Measurements from ENCODE around the gene OSBPL2.

The OSBPL2 gene

DNA sequence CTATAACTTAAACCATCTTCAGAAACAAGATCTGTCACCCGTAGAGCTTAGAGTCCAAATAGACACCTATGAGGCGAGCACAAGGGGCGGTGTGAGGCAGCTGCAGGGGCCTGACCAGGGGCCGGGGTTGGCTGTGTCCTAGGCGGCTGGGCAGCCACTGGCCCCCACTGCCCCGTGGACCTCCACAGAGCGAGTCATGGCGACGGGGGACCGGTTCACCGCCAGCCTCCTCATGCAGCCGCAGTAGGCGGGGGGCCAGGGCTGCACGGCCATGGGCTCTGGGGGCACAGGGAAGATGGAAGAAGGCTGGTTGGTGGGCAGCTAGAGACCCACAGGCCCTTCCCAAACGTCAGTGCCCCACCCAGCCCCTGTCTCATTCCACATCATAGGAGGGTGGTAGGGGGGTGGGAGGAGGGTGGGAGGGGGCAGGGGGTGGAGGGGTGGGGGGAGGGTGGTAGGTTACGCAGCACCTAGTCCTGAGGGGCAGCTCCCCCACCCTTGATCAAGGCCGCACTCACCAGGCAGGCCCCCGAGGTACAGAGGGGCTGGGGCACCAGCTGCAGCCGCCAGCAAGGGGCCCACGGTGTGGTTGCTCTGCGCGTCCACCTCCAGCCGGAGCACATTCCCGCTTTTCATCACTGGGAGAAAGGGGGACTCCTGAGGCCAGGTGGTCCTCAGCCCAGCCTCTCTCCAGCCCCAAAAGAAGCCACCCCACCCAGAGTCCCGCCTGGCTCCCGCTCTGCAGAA, 71.0 kb downstream of the OSBPL2 start:
- peaks cover 0 to 95% (median 78%) of the 10 kb centered on the region in 5 donors for H3K36me3 ChIP-seq (ENCODE audit: control insufficient read depth in 5 of 5, insufficient read depth in 5 of 5, low read length in 5 of 5)
- no peak overlapping the region for H3K9ac ChIP-seq (ENCODE audit: low read length in 5 of 5)
- H3K4me1 ChIP-seq (ENCODE audit: control insufficient read depth in 5 of 5, insufficient read depth in 5 of 5, low read length in 5 of 5) = peaks cover 1 to 18% (median 16%) of the 10 kb centered on the region in 5 donors
- no peaks in the 10 kb centered on the region for H3K9me3 ChIP-seq (ENCODE audit: control insufficient read depth in 5 of 5, low read length in 5 of 5)
- H3K27ac ChIP-seq (ENCODE audit: low read depth, low read length) = no peak overlapping the region
- H3K27me3 ChIP-seq (ENCODE audit: control insufficient read depth in 5 of 5, insufficient read depth in 4 of 5, low read length in 5 of 5) = no peaks in the 10 kb centered on the region
- H3K4me3 ChIP-seq (ENCODE audit: low read depth in 1 of 5, low read length in 5 of 5) = no peak overlapping the region

DNA sequence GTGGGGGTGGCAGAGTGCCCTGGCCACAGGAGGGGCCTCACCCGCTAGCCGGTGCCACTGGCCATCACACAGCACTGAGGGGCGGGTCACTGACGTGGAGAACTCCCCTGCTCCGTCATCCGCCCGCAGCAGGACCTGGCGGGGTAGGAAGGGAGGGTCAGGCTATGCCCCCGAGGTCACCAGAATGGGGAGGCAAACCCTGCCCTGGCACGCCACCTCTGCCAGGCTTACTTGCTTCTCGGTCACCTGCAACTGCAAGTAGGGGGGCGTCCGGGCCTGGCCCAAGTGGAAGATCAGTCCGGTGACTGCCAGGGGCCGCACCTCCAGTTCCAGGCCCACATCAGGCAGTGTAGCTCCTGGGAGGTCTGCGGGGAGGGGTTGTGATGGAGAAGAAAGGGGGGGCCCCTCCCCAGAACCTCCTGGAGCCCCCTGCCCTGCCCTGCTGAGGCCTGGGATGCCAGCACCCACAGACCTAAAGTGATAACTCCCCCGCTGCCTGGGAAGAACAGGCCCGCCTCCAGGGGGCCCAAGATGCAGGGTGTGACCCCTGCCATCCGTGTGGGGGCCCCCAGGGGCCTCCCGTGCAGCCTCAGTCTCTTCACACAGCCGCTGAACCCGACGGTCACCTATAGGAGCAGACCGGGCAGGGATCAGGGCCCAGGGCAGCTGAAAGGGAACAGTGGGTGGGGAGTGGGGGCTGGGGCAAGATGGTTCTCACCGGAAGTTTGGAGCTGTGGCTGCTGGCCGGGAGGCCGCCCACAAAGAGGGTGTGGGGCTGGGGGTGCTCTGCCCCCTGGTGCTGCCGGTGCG, 71.8 kb downstream of the OSBPL2 start:
- H3K27ac ChIP-seq (ENCODE audit: low read depth, low read length) = no peak overlapping the region
- H3K4me1 ChIP-seq (ENCODE audit: control insufficient read depth in 5 of 5, insufficient read depth in 5 of 5, low read length in 5 of 5) = peaks cover 0 to 10% (median 8%) of the 10 kb centered on the region in 5 donors
- H3K9ac ChIP-seq (ENCODE audit: low read length in 5 of 5) = no peak overlapping the region
- H3K27me3 ChIP-seq (ENCODE audit: control insufficient read depth in 5 of 5, insufficient read depth in 4 of 5, low read length in 5 of 5) = no peaks in the 10 kb centered on the region
- peaks cover 0 to 95% (median 79%) of the 10 kb centered on the region in 5 donors for H3K36me3 ChIP-seq (ENCODE audit: control insufficient read depth in 5 of 5, insufficient read depth in 5 of 5, low read length in 5 of 5)
- H3K9me3 ChIP-seq (ENCODE audit: control insufficient read depth in 5 of 5, low read length in 5 of 5) = no peaks in the 10 kb centered on the region
- no peak overlapping the region for H3K4me3 ChIP-seq (ENCODE audit: low read depth in 1 of 5, low read length in 5 of 5)

DNA sequence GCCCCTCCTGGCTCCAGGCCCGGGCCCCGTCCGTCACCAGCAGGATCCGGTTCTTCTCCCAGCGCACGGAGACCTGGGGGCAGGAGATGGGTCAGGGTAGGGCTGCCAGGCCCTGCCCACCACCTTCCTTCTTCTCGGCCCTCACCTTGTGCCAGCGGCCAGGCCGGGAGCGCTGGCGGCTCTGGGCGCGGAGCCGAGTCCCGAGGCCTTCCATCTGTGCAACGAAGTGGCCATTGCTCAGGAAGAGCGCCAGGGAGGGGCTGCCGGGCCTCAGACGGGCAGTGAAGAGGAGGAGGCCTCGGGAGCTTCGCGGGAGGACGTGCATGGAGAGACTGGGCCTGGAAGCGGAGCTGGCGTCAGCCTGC, 72.4 kb downstream of the OSBPL2 start:
- H3K36me3 ChIP-seq (ENCODE audit: control insufficient read depth in 5 of 5, insufficient read depth in 5 of 5, low read length in 5 of 5) = peaks cover 0 to 95% (median 78%) of the 10 kb centered on the region in 5 donors
- H3K4me3 ChIP-seq (ENCODE audit: low read depth in 1 of 5, low read length in 5 of 5) = no peak overlapping the region
- H3K27ac ChIP-seq (ENCODE audit: low read depth, low read length) = no peak overlapping the region
- no peaks in the 10 kb centered on the region for H3K9me3 ChIP-seq (ENCODE audit: control insufficient read depth in 5 of 5, low read length in 5 of 5)
- H3K27me3 ChIP-seq (ENCODE audit: control insufficient read depth in 5 of 5, insufficient read depth in 4 of 5, low read length in 5 of 5) = no peaks in the 10 kb centered on the region
- H3K4me1 ChIP-seq (ENCODE audit: control insufficient read depth in 5 of 5, insufficient read depth in 5 of 5, low read length in 5 of 5) = peaks cover 0 to 4% (median 3%) of the 10 kb centered on the region in 5 donors
- no peak overlapping the region for H3K9ac ChIP-seq (ENCODE audit: low read length in 5 of 5)

DNA sequence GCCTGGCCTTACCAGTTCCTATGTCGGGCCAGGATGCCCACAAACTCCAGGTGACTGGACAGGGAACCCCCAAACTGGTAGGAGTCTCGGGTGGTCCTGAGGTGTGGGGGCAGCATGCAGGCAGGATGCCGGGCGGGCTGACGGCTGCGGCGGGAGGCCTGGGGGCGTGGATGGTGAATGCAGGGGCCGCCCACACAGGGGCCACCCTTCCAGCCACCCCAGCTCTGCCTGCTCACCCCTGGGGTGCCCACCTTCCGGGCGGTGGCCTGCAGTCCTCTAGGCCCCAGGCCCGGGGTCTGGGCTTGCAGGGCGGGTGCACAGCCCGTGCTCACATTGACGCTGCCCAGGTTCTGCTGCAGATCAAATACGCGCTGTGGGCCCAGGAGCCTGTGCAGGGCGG, 72.8 kb downstream of the OSBPL2 start:
- H3K36me3 ChIP-seq (ENCODE audit: control insufficient read depth in 5 of 5, insufficient read depth in 5 of 5, low read length in 5 of 5) = peaks cover 0 to 95% (median 78%) of the 10 kb centered on the region in 5 donors

DNA sequence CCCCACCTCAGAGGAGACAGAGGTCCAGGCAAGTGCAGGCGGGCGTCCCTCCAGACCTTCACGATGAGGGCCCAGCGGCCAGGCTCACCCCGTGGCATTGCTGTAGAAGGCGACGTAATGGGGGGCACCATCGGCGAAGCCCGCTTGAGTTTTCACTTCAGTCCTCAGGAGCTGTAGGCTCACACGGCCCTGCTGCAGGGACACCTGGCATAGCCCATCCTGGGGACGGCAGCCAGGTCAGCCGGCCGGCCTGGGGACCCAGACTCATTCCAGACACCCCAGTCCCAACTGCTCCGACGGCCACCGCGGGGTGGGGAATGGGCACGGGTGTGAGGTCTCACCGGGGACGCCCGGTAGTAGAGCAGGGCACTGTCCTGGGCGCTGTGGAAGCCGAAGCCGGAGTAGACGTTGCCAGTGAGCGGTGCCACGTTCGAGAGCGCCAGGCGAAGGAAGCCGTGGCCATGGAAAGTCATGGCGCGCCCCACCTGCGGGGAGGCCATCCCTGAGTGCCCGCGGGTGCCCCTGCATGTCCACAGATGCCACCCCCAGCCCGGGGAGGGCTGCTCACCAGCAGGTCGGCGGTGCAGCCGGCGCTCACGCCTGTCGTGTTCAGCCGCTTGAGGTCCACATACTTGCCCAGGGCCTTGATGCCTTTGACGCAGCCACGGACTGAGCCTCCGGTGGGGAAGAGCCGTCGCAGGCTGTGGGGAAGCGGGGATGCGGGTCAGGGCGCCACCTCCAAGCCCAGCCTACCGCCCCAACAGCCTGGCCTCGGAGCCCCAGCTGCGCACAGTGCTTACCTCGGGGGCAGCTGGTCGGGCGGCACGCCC, 73.7 kb downstream of the OSBPL2 start:
- H3K9ac ChIP-seq (ENCODE audit: low read length in 5 of 5) = no peak overlapping the region
- no peaks in the 10 kb centered on the region for H3K4me1 ChIP-seq (ENCODE audit: control insufficient read depth in 5 of 5, insufficient read depth in 5 of 5, low read length in 5 of 5)
- H3K4me3 ChIP-seq (ENCODE audit: low read depth in 1 of 5, low read length in 5 of 5) = no peak overlapping the region
- peaks cover 0 to 95% (median 77%) of the 10 kb centered on the region in 5 donors for H3K36me3 ChIP-seq (ENCODE audit: control insufficient read depth in 5 of 5, insufficient read depth in 5 of 5, low read length in 5 of 5)
- no peaks in the 10 kb centered on the region for H3K27me3 ChIP-seq (ENCODE audit: control insufficient read depth in 5 of 5, insufficient read depth in 4 of 5, low read length in 5 of 5)
- no peaks in the 10 kb centered on the region for H3K9me3 ChIP-seq (ENCODE audit: control insufficient read depth in 5 of 5, low read length in 5 of 5)
- no peak overlapping the region for H3K27ac ChIP-seq (ENCODE audit: low read depth, low read length)

More for the DNA sequence above, 72.8 kb downstream of the OSBPL2 start:
- no peaks in the 10 kb centered on the region for H3K4me1 ChIP-seq (ENCODE audit: control insufficient read depth in 5 of 5, insufficient read depth in 5 of 5, low read length in 5 of 5)
- no peaks in the 10 kb centered on the region for H3K27me3 ChIP-seq (ENCODE audit: control insufficient read depth in 5 of 5, insufficient read depth in 4 of 5, low read length in 5 of 5)
- no peak overlapping the region for H3K27ac ChIP-seq (ENCODE audit: low read depth, low read length)
- no peak overlapping the region for H3K9ac ChIP-seq (ENCODE audit: low read length in 5 of 5)
- no peak overlapping the region for H3K4me3 ChIP-seq (ENCODE audit: low read depth in 1 of 5, low read length in 5 of 5)
- no peaks in the 10 kb centered on the region for H3K9me3 ChIP-seq (ENCODE audit: control insufficient read depth in 5 of 5, low read length in 5 of 5)

DNA sequence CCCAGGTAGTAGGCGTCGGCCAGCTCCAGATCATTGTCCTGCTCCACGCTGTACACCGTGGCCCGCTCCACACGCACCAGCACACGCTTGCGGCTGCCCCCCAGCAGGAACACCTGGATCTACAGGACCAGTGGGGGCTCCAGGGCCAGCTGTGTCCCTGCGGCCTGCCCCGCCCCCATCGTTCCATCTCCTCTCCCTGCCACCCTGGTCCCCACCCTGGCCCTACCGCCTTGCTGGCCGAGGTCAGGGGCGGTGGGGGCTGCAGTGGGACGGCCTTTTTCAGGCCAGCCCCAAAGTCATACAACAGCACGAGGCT, 74.3 kb downstream of the OSBPL2 start:
- Histone ChIP-seq H3K4me3 (ENCODE audit: low read depth in 1 of 5, low read length in 5 of 5) (no peak overlapping the region), H3K27me3 (ENCODE audit: control insufficient read depth in 5 of 5, insufficient read depth in 4 of 5, low read length in 5 of 5) (no peaks in the 10 kb centered on the region), H3K4me1 (ENCODE audit: control insufficient read depth in 5 of 5, insufficient read depth in 5 of 5, low read length in 5 of 5) (no peaks in the 10 kb centered on the region), H3K36me3 (ENCODE audit: control insufficient read depth in 5 of 5, insufficient read depth in 5 of 5, low read length in 5 of 5) (peaks cover 0 to 95% (median 77%) of the 10 kb centered on the region in 5 donors), H3K9ac (ENCODE audit: low read length in 5 of 5) (no peak overlapping the region), H3K9me3 (ENCODE audit: control insufficient read depth in 5 of 5, low read length in 5 of 5) (no peaks in the 10 kb centered on the region), H3K27ac (ENCODE audit: low read depth, low read length) (no peak overlapping the region)

DNA sequence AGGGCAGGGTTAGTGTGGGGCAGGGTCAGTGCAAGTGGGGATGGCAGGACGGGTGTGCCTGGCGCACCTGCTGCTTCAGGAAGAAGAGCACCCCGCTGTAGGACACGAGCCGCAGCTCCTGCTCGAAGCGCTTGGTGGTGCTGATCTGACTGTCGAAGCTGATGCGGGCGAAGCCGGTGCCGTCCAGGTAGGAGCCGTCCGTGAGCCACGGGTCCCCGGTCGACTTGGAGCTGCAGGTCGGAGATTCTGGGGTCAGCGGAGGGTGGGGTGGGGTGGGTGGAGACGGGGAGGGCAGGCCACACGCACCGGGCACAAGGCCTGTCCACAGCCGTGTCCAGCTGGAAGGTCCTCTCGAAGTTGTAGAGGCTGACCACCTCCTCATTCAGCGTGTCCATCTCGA, 74.7 kb downstream of the OSBPL2 start:
- Histone ChIP-seq H3K4me3 (ENCODE audit: low read depth in 1 of 5, low read length in 5 of 5) (no peak overlapping the region), H3K27me3 (ENCODE audit: control insufficient read depth in 5 of 5, insufficient read depth in 4 of 5, low read length in 5 of 5) (no peaks in the 10 kb centered on the region), H3K9me3 (ENCODE audit: control insufficient read depth in 5 of 5, low read length in 5 of 5) (no peaks in the 10 kb centered on the region), H3K9ac (ENCODE audit: low read length in 5 of 5) (no peak overlapping the region), H3K36me3 (ENCODE audit: control insufficient read depth in 5 of 5, insufficient read depth in 5 of 5, low read length in 5 of 5) (peaks cover 0 to 92% (median 73%) of the 10 kb centered on the region in 5 donors), H3K4me1 (ENCODE audit: control insufficient read depth in 5 of 5, insufficient read depth in 5 of 5, low read length in 5 of 5) (no peaks in the 10 kb centered on the region), H3K27ac (ENCODE audit: low read depth, low read length) (no peak overlapping the region)

DNA sequence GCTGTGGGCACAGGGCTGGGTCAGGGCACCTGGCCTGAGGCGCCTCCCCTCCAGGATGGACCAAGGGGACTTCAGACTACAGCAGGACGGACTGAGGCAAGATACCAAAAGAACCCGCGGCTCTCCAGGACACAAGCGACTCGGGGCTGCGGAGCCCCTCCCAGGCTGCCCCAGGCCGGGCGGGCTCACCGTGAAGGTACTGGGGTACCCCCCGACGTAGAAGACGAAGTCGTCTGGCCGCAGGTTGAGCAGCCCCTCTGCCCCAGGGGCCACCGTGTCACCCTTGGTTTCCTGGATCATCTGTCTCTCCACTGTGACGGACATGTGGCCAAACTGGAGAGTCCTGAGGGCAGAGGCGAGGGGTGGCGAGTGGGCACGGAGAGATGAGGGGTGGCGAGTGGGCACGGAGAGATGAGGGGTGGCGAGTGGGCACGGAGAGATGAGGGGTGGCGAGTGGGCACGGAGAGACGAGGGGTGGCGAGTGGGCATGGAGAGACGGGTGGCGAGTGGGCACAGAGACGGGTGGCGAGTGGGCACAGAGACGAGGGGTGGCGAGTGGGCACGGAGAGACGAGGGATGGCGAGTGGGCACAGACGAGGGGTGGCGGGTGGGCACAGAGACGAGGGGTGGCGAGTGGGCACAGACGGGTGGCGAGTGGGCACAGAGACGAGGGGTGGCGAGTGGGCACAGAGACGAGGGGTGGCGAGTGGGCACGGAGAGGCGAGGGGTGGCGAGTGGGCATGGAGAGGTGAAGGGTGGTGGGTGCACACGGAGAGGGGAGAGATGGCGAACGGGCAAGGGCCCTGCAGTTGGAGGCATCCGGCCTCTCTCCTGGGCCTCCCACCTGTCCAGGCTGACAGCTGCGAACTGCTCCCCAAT, 75.4 kb downstream of the OSBPL2 start:
- Histone ChIP-seq H3K36me3 (ENCODE audit: control insufficient read depth in 5 of 5, insufficient read depth in 5 of 5, low read length in 5 of 5) (peaks cover 0 to 89% (median 66%) of the 10 kb centered on the region in 5 donors), H3K27ac (ENCODE audit: low read depth, low read length) (no peak overlapping the region), H3K4me3 (ENCODE audit: low read depth in 1 of 5, low read length in 5 of 5) (no peak overlapping the region), H3K9ac (ENCODE audit: low read length in 5 of 5) (no peak overlapping the region), H3K9me3 (ENCODE audit: control insufficient read depth in 5 of 5, low read length in 5 of 5) (no peaks in the 10 kb centered on the region), H3K27me3 (ENCODE audit: control insufficient read depth in 5 of 5, insufficient read depth in 4 of 5, low read length in 5 of 5) (no peaks in the 10 kb centered on the region), H3K4me1 (ENCODE audit: control insufficient read depth in 5 of 5, insufficient read depth in 5 of 5, low read length in 5 of 5) (peaks cover 0 to under 1% (median 0%) of the 10 kb centered on the region in 5 donors)

DNA sequence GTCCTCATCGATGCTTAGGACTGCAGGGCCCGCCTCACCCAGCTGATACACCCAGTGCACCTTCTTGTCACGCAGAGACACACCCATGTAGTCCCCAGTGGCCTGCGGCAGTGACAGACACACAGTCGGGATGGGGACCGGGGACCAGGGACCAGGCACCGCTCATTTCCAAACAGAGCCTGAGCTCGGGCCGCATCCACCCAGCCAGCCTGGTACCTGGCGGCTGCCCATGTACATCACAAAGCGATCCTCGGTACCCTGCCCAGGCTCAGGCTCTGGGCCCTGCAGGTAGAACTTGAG, 76.0 kb downstream of the OSBPL2 start:
- no peaks in the 10 kb centered on the region for H3K9me3 ChIP-seq (ENCODE audit: control insufficient read depth in 5 of 5, low read length in 5 of 5)
- no peaks in the 10 kb centered on the region for H3K27me3 ChIP-seq (ENCODE audit: control insufficient read depth in 5 of 5, insufficient read depth in 4 of 5, low read length in 5 of 5)
- no peak overlapping the region for H3K9ac ChIP-seq (ENCODE audit: low read length in 5 of 5)
- peaks cover 0 to 6% (median 4%) of the 10 kb centered on the region in 5 donors for H3K4me1 ChIP-seq (ENCODE audit: control insufficient read depth in 5 of 5, insufficient read depth in 5 of 5, low read length in 5 of 5)
- H3K36me3 ChIP-seq (ENCODE audit: control insufficient read depth in 5 of 5, insufficient read depth in 5 of 5, low read length in 5 of 5) = peaks cover 0 to 89% (median 62%) of the 10 kb centered on the region in 5 donors
- H3K4me3 ChIP-seq (ENCODE audit: low read depth in 1 of 5, low read length in 5 of 5) = no peak overlapping the region
- H3K27ac ChIP-seq (ENCODE audit: low read depth, low read length) = no peak overlapping the region

All from subcutaneous abdominal adipose tissue (tissue), 5 donors.